Caco-2 (cell line): ENCODE data around the gene PARD3B. TPM values are rescaled to one million over a fixed set of nuclear protein-coding genes. Genes with fewer than 3 reads are reported as not detected.

Source experiments
- BruUV-seq: library from RNA; stranded (reverse); fragments of 400-500 nt; replicated peaks from 2 replicates; lab custom pipeline; 2021; lab: Mats Ljungman, UMichigan
- CTCF ChIA-PET: fragments of 300-600 bp; sonication (Branson Sonifier 250); formaldehyde crosslinking; loops from one replicate; lab custom pipeline; 2022; ENCODE audit warnings: antibody characterized with exemption; lab: Charles Lee
- POLR2A ChIA-PET: fragments of 300-600 bp; sonication (Branson Sonifier 250); formaldehyde crosslinking; loops from one replicate; lab custom pipeline; 2022; ENCODE audit warnings: antibody characterized with exemption; lab: Charles Lee
- DNase-seq, 2 experiments: peaks; one replicate each; pipeline versions ENCODE4 v3.0.0 to v3.0.0-alpha.2; 2020 to 2022
- H3K27me3 ChIP-seq: replicated peaks from 2 replicates; pipeline ENCODE4 v1.6.0; 2011; ENCODE audit warnings: low read length; ENCODE audit not compliant: control insufficient read depth, insufficient read depth
- H3K36me3 ChIP-seq: 2 replicates; pipeline ENCODE4 v1.5.1; 2011; ENCODE audit warnings: low read length; ENCODE audit not compliant: control insufficient read depth, insufficient read depth
- H3K4me1 ChIP-seq: fragments of 250-450 bp; sonication (Bioruptor Pico); 2 replicates; pipeline ENCODE4 v1.5.1; 2020; ENCODE audit warnings: mild to moderate bottlenecking
- H3K4me3 ChIP-seq: 2 replicates; pipeline ENCODE4 v1.5.1; 2011; ENCODE audit warnings: low read depth, mild to moderate bottlenecking, control low read depth, low read length
- H3K9me3 ChIP-seq: fragments of 250-450 bp; sonication (Bioruptor Pico); 2 replicates; pipeline ENCODE4 v1.5.1; 2020; ENCODE audit warnings: mild to moderate bottlenecking, moderate library complexity
- H3K27ac Mint-ChIP-seq: one replicate; pipeline ENCODE4 v1.8.0; 2022; ENCODE audit warnings: mixed read lengths; ENCODE audit not compliant: unreplicated experiment
- H3K27me3 Mint-ChIP-seq: one replicate; pipeline ENCODE4 v1.8.0; 2022; ENCODE audit warnings: mixed read lengths; ENCODE audit not compliant: insufficient read depth, unreplicated experiment
- H3K36me3 Mint-ChIP-seq: one replicate; pipeline ENCODE4 v1.8.0; 2022; ENCODE audit warnings: mild to moderate bottlenecking, mixed read lengths; ENCODE audit not compliant: insufficient read depth, unreplicated experiment
- H3K4me1 Mint-ChIP-seq: one replicate; pipeline ENCODE4 v1.8.0; 2022; ENCODE audit warnings: low read depth, mixed read lengths; ENCODE audit not compliant: unreplicated experiment
- H3K4me3 Mint-ChIP-seq: one replicate; pipeline ENCODE4 v1.8.0; 2022; ENCODE audit warnings: mild to moderate bottlenecking, moderate library complexity, mixed read lengths; ENCODE audit not compliant: unreplicated experiment
- H3K9me3 Mint-ChIP-seq: one replicate; pipeline ENCODE4 v1.8.0; 2022; ENCODE audit warnings: mixed read lengths; ENCODE audit not compliant: unreplicated experiment
- CTCF ChIP-seq, 2 experiments: fragments of 200-600 bp in 1 of 2; IDR thresholded peaks; 1 replicate in 1 of 2; 2 replicates in 1 of 2; pipeline versions ENCODE4 v1.5.1 to v1.8.0; 2011 to 2022; ENCODE audit warnings: antibody characterized with exemption in 1 of 2, control low read depth in 1 of 2, inconsistent platforms in 1 of 2, low read depth in 1 of 2, low read length in 1 of 2, mild to moderate bottlenecking in 1 of 2, moderate library complexity in 1 of 2; ENCODE audit not compliant: insufficient read depth in 1 of 2, severe bottlenecking in 1 of 2, unreplicated experiment in 1 of 2
- intact Hi-C: fragments of 100-400 bp; cut with micrococcal nuclease; formaldehyde crosslinking; loops from one replicate; pipeline ENCODE4 v1.10.0; 2022; ENCODE audit not compliant: unreplicated experiment
- total RNA-seq: library from RNA; stranded (reverse); gene quantifications from 2 replicates; pipeline ENCODE4 v1.2.3, GENCODE V29; 2022

The PARD3B gene
- total RNA-seq, 1 experiment from 2014 or later: 68.9 TPM

DNA sequence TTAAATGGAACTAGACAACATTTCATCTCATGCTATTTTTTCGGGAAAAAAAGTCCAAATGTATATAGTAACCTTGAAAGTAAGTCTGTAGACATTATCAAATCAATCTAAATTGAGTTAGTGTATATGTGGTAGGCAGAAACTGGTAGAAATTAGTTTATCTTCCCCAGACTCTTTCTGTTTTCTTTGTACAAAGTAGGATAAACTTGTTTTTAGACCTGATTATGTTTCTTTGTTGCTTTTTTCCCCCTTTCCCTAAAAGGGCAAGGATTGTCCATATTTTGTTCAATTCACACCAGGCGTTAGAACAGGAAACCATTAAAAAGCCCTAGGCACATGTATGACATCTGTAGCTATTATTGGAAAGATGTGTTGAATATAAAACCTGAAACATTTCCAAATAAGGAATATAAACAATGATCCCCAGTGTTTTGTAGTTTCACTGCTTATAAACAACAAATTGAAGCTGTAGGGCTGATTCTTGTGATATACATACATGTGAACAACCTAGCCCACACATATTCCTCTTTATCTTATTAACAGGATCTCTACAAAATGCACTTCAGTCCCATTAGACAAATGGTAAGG is 528.3 kb downstream of the PARD3B start:
- H3K9me3 Mint-ChIP-seq: no peaks in the 10 kb centered on the region
- BruUV-seq: no TSS peak
- no peaks in the 10 kb centered on the region for H3K36me3 Mint-ChIP-seq
- H3K27ac Mint-ChIP-seq: no peak overlapping the region
- H3K27me3 Mint-ChIP-seq: no peaks in the 10 kb centered on the region
- Histone ChIP-seq H3K4me1 (no peaks in the 10 kb centered on the region), H3K27me3 (no peaks in the 10 kb centered on the region), H3K36me3 (no peaks in the 10 kb centered on the region), H3K4me3 (no peak overlapping the region), H3K9me3 (no peaks in the 10 kb centered on the region)
- TF ChIP-seq CTCF (IDR thresholded peaks at IDR 0.05; ENCODE audit: insufficient read depth in 1 of 2, low read depth in 1 of 2, low read length in 1 of 2, severe bottlenecking in 1 of 2, unreplicated experiment in 1 of 2): no peak
- intact Hi-C loops: no loop called here
- DNase-seq: no peak
- POLR2A ChIA-PET: no interaction called here
- no peaks in the 10 kb centered on the region for H3K4me1 Mint-ChIP-seq
- CTCF ChIA-PET: no interaction called here
- H3K4me3 Mint-ChIP-seq: no peak overlapping the region

GRCh38 chr2:205076405-205076804 is 531.1 kb downstream of the PARD3B start:
- no peak for TF ChIP-seq CTCF (IDR thresholded peaks at IDR 0.05; ENCODE audit: insufficient read depth in 1 of 2, low read depth in 1 of 2, low read length in 1 of 2, severe bottlenecking in 1 of 2, unreplicated experiment in 1 of 2)
- no peaks in the 10 kb centered on the region for H3K9me3 ChIP-seq

GRCh38 chr2:205077159-205077558 is 531.9 kb downstream of the PARD3B start:
- H3K27me3 ChIP-seq: no peaks in the 10 kb centered on the region
- H3K4me1 Mint-ChIP-seq: no peaks in the 10 kb centered on the region
- TF ChIP-seq CTCF (IDR thresholded peaks at IDR 0.05; ENCODE audit: insufficient read depth in 1 of 2, low read depth in 1 of 2, low read length in 1 of 2, severe bottlenecking in 1 of 2, unreplicated experiment in 1 of 2): no peak
- H3K36me3 Mint-ChIP-seq: no peaks in the 10 kb centered on the region
- no peaks in the 10 kb centered on the region for H3K27me3 Mint-ChIP-seq
- no peak overlapping the region for H3K4me3 ChIP-seq
- H3K9me3 ChIP-seq: no peaks in the 10 kb centered on the region
- BruUV-seq: no TSS peak
- intact Hi-C loops: no loop called here
- ChIA-PET POLR2A (no interaction called here), CTCF (no interaction called here)
- H3K9me3 Mint-ChIP-seq: no peaks in the 10 kb centered on the region
- H3K4me3 Mint-ChIP-seq: no peak overlapping the region
- H3K4me1 ChIP-seq: no peaks in the 10 kb centered on the region
- H3K27ac Mint-ChIP-seq: no peak overlapping the region
- no peak for DNase-seq
- H3K36me3 ChIP-seq: no peaks in the 10 kb centered on the region

More at GRCh38 chr2:205076405-205076804, 531.1 kb downstream of the PARD3B start:
- no peaks in the 10 kb centered on the region for H3K9me3 Mint-ChIP-seq
- H3K36me3 ChIP-seq: no peaks in the 10 kb centered on the region
- intact Hi-C loops: no loop called here
- H3K4me3 ChIP-seq: no peak overlapping the region
- H3K27me3 Mint-ChIP-seq: no peaks in the 10 kb centered on the region
- H3K4me1 Mint-ChIP-seq: no peaks in the 10 kb centered on the region
- ChIA-PET CTCF (no interaction called here), POLR2A (no interaction called here)
- no TSS peak for BruUV-seq
- H3K4me3 Mint-ChIP-seq: no peak overlapping the region
- H3K27ac Mint-ChIP-seq: no peak overlapping the region
- DNase-seq: no peak
- H3K4me1 ChIP-seq: no peaks in the 10 kb centered on the region
- H3K27me3 ChIP-seq: no peaks in the 10 kb centered on the region
- no peaks in the 10 kb centered on the region for H3K36me3 Mint-ChIP-seq
